Fibroblast of the conjunctiva (primary cell): ENCODE results near the gene SRSF7.
"Not testable (repeated sequence)": the region's sequence is repeated elsewhere in the genome, so short reads cannot be mapped to it uniquely, and the experiment has no call there.

ENCODE experiments used
- DNase-seq: peaks from one replicate; pipeline ENCODE4 v3.0.0-alpha.2; 2010; ENCODE audit warnings: low read depth

The SRSF7 gene

DNA sequence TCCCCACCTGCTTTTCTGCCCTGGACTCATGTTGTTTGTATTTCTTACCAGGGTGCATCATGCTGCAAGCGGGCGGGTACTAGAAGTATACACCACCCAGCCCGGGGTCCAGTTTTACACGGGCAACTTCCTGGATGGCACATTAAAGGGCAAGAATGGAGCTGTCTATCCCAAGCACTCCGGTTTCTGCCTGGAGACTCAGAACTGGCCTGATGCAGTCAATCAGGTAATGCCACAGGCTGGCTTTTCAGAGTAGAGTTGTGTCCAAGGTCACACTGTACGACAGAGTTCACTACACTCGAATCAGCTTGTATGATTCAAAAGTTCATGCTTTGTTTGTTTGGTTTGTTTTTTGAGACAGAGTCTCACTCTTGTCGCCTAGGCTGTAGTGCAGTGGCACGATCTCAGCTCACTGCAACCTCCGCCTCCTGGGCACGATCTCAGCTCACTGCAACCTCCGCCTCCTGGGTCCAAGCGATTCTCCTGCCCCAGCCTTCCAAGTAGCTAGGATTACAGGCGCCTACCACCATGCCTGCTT lies 19.4 kb downstream of the SRSF7 start:
- DNase-seq, result no peak

DNA sequence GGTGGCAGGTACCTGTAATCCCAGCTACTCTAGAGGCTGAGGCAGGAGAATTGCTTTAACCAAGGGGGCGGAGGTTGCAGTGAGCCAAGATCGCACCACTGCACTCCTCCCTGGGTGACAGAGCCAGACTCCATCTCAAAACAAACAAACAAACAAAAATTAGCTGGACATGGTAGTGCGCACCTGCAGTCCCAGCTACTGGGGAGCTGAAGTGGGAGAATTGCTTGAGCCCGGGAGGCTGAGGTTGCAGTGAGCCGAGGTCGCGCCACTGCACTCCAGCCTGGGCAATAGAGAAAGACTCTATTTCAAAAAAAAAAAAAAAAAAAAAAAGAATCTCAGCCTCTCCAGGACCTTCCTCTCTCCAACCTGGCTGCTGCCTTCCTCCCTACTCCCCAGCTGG lies 20.1 kb downstream of the SRSF7 start:
- no peak for DNase-seq

DNA sequence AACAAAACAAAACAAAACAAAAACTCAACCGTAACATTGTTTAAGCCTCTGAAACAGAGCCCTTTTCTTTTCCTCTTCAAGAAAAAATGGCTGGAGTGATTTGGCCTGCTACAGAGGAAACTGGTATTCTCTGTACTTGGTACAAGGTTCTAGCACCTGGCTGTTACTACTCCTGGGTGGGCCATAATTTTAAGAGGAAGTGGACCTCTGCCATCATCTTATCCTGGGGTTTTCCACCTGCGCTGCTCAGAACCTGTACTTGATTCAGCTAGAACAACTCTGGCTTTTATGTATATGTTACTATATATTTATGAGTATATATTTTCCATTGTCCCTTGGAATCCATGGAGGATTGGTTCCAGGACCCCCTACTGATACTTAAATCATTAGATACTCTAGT lies 22.5 kb downstream of the SRSF7 start:
- no peak for DNase-seq

DNA sequence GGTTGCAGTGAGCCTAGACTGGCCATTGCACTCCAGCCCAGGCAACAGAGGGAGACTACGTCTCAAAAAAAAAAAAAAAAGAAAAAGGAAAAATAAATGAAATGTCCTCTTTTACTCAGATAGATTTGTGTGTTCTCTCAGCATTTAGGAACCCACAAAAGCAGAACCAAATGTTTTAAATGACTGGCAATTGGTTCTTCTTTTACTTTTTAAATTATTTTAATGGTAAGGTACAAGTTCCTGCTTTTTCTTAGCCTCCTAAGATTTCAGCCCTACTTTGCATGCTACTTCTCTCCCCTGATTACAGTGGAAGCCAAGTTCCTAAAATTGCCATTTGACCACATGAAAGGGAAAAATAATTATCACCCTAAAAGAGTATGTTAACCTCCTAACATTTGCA lies 23.5 kb downstream of the SRSF7 start:
- no peak for DNase-seq

DNA sequence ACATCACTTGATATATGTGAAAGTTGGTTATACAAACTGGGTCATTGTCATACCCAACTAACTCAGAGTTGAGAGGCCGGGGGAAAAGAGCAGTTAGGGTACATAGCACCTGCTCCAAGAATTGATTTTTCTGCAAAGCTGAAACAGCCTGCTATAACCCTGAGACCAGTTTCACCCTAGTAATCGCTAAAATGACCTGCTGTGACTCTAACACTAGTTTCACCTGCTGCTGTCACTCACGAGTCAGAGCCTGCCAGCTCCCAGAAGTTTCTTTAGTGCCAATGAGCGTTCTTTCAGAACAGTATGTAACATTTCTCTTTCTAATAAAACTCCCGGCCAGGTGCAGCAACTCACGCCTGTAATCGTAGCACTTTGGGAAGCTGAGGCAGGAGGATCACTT lies 28.0 kb downstream of the SRSF7 start:
- DNase-seq, result no peak

DNA sequence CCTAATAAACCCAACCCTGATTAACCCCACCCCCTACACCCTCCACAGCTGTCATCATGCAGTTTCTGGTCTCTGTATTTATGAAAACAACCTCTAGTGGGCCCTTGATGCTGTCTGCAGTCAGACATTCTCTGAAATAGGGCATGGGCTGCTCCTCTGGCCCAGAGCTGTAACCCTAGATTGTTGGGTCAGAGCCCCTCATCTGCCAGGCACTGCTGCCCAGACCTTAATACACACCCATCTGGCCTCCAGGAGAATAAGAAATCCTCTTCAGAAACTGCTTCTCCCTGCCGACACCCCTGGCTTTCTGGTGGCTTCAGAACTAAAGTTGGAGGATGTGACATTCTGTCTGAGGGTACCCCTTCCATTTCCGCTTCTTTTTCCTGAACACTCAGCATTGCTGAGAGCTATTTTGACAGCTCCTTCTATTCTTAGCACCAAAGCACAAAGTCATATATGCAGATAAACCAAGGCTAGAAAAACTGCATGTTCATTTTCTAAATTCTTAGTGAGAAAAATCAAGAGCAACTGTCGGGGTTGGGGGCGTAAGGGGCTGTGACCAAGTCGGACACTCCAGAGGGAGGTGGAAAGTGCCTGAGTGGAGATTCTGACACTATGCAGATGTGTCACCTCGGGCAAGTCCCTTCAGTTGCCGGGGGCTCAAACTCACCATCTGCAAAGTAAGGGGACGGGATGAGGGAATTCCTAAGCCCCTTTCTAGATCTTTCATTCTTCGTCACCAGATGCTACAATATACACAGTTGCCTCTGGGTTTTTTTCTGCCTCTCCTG lies 28.7 kb downstream of the SRSF7 start:
- DNase-seq, result no peak

DNA sequence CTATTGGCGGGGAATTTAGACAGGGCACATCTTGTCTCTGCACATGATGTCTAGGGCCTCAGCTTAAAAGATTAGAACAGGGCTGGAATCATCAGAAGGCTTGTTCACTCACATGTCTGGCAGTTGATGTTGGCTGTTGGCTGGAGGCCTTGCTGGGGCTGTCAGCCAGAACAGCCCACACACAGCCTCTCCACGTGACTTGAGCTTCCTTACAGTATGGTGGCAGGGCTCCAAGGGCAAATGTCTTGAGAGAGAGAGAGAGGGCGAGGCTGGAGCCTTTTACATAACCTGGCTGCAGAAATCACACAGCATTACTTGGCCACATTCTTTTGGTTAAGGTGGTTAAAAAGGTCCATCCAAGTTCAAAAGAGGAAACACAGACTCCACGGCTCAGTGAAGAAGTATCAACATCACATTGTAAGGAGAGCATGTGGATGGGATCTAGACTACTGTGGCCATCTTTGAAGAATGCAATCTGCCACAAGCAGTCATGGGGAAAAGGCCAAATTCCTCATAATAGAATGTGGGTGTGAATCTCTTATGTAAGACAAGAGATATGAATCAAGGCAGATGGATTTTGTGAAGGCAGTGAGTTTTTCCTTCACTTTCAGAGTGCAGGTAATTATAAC lies 30.4 kb downstream of the SRSF7 start:
- DNase-seq, result peak; percentile 97

DNA sequence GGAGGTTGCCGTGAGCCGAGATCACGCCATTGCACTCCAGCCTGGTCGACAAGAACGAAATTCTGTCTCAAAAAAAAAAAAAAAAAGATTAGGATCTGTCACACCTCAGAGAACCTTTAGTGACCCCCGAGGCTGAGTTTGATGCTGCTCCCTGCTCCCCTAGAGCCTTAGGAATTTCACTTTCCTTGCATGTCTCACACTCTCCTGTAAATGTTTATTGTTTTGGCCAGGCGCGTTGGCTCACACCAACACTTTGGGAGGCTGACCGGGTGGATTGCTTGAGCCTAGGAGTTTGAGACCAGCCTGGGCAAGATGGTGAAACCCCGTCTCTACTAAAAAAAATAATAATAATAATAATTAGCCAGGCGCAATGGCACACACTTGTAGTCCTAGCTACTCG lies 31.5 kb downstream of the SRSF7 start:
- DNase-seq, result no peak

DNA sequence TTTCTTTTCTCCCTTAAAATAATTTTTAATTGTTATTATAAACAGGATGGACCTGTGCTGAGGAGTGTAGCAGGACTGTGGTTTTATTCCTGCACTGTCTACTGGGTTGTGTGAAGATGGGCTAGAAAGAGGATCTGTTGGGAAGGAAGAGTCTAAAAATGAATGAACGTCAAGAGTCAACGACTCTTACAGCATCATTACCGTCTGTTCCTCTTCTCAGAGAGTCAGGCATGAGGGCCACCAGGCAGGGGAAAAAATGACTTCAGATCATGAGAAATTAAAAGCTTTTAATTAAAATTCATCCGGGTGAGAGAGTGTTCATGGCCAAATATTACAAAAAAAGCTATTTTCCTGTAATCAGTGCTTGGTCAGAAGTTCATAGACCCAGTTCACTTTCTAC lies 32.6 kb downstream of the SRSF7 start:
- DNase-seq, result no peak

DNA sequence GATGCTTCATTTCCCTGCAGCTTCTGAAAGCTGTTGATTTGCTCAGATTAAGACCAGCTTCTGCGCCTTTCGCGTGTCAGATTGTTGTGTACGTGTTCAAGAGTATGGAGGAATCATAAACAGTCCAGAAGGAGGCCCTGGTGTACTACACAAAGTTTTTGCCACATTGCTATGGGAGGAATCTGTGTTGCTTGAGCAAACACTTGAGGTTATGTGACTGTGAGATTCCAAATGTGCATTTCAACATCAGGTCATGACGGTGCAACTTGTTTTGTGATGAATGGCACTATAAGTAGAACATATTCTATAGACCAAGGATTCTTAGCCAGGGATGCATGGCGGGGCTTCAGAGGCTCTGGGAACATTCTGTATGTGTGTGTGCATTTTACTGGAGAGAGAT lies 35.0 kb downstream of the SRSF7 start:
- peak; percentile 28 for DNase-seq

DNA sequence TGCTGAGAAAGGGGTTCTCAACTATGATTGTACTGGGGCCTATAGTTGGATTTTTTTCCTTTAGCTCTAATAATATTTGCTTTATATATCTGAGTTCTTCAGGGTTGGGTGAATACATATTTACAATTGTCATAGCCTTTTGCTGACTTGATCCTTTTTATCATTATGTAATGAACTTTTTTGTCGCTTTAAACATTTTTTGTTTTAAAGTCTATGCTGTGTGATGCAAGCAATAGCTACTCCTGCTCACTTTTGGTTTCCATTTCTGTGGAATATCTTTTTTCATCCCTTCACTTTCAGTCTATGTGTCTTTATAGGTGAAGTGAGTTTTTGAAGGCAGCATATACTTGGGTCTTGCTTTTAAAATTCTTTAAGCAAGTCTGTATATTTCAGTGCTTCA lies 36.2 kb downstream of the SRSF7 start:
- not testable (repeated sequence) for DNase-seq

DNA sequence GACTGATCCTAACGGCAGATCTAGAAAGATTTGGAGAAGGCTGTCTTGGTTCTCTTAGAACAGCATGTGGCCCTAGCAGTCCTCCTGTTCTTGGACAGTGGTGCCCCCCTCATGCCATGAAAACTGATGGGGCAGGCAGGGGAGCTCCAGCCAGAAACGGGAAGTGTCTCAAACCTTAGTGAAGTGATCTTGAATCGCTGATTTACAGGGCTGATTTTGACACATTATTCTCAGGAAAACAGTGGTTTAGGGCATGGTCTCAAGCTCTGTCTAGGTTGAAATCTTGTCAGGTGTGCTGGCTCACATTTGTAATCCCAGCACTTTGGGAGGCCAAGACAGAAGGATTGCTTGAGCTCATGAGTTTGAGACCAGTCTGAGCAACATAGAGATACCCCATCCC lies 37.8 kb downstream of the SRSF7 start:
- no peak for DNase-seq

DNA sequence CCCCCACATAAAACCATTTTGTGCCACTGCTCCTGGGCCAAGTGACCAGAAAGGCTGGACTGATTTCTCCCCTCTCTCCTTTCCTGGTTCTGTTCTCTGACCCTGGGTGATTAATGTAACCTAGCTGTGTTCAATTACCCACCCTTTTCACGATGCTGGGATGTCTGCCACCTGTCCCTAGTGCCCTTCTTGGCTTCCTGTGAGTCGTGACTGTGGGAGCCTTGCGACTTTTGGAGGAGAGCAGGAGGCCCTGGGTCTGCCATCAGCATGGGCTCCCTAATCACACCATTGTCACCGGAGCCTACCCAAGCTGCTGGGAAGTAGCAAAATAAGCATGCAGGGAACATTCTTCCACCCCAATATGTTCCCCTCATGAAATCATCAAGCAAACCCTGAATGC lies 38.3 kb downstream of the SRSF7 start:
- no peak for DNase-seq

DNA sequence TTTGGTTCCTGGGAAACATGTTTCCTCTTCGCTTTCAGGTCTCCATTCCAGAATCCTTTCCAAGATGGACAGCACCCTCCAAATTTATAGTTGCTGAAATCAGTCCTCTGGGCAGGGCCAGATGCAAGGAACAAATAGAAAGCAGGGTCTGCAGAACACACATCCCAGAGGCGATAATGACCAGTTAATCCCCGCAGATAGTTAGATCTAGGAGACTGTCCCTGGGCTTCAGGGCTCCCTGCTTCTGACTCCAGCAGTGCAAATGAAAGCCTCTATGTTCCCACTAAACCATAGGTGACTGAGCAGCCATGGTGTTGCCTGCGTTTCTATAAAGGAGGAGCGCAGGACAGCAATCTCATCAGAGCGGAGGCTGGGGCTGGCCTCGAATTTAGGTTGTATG lies 38.7 kb downstream of the SRSF7 start:
- no peak for DNase-seq

DNA sequence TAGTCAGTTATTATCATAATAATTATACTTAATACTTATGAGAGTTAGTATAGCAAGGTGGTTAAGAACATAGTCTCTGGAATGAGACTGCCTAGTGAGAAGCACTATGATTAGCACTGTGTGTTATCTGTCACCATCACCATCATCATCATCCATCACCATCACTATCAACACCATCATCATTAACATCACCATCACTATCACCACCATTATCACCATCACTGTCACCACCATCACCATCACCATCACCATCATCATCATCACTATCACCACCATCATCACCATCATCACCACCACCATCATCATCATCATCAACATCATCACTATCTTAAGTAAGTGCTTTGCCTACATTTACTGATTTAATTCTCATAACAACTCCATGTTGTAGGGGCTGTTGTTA lies 39.6 kb downstream of the SRSF7 start:
- no peak for DNase-seq

DNA sequence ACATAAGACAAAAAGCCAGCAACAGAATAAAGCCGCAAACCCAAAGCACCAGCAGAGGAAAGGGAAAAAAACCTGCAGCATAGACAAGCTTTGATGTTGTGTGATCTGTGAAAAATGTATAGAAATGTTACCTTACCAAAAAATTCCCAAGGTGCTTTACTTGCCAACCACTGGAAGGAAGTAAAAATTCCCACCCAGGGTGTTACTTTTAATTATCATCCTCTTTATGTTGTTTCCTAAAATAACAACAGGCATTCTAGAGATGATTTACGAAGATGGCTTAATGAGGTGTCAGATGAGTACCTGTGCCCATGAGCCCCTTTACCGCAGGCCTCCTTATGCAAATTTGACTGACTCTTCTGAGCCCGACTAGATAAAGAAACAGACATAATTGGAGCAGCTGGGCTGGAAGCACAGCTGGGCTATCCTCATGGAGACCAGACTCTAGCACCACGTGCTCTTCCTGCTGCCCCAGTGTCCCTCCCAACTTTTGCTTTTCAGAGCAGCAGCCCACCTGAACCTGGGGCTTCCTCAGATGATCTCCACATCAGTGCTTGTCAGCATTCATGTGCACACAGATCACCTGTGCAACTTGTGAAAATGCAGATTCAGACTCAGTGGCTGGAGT lies 41.5 kb downstream of the SRSF7 start:
- DNase-seq, result no peak

DNA sequence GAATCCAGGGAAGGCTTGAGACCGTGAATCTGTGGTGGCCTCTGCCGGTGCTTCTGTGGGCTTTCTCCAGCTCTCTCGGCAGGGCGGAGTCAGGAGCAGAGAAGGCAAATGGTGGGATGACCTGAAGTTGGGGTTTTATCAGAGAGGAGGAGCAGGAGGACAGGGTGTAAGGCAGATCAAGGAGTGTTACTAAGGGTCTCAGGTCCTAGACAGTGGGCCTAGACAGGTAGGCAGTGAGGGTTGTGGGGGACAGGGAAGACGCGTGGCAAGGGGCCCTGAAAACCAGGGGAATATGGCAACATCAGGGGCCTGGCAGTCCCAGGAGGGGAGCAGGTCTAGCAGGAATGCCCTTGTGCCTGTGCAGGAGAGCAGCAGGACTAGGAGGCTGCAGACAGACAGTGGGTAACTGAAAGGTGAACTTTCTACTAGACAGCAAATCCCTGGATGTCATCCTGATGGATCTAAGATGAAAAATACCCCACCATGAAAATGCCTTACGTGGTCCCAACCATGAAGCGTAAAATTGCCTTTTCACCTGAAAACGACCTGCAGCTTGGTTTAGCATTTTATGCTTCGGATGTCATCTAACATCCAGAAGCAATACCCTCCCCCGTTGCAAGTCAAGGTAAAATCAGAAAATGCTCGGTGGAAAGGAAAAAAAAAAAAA lies 42.1 kb downstream of the SRSF7 start:
- DNase-seq, result no peak

DNA sequence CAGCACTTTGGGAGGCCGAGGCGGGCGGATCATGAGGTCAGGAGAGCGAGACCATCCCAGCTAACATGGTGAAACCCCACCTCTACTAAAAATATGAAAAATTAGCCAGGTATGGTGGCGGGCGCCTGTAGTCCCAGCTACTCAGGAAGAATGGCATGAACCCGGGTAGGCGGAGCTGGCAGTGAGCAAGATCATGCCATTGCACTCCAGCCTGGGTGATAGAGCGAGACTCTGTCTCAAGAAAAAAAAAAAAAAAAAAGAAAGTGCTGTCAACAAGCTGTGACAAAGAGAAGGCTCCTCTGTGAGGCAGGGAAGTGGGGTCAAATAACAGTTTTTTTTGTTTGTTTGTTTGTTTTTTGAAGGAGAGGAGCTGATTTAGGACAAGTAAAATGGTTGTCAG lies 42.7 kb downstream of the SRSF7 start:
- not testable (repeated sequence) for DNase-seq

DNA sequence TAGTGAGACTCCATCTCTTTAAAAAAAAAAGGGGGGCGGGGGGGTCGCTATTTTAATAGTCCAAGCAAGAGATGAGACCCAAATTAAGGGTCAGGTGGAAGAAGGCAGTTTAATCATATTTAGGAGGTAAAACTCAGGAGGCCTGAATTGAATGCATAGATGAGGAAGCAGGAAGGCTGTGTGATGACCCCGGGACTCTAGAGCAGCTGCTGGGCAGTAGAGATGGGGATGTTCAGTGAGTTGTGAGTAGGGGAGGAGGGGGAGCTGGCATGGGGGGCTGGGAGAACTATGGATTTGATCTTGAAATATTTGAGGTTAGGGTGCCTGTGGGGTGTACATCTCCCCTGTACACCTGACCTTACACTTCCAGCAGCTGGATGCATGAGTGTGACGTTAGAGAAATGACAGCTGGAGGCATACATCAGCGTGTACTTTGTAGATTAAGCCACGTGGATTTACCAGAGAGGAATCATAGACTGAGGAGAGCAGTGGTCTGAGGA lies 44.3 kb downstream of the SRSF7 start:
- DNase-seq, result no peak

DNA sequence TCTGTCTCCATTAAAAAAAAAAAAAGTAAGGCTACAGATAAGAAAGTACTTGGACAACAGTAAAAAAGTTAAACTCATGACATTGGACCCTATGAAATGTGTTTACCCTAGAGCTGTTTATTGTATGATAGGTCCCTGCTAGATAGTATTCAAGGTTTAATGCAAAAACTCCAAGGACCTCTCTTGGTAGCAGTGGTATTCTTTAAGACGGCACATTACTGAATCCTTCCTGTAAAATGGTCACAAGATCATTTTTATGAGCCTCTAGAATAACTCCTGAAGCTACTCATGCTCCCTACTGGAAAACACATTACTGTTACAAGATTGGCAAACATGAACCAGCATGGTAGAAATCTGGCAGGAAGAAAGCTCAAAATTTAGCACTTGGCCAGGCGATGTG lies 46.5 kb downstream of the SRSF7 start:
- DNase-seq, result no peak

DNA sequence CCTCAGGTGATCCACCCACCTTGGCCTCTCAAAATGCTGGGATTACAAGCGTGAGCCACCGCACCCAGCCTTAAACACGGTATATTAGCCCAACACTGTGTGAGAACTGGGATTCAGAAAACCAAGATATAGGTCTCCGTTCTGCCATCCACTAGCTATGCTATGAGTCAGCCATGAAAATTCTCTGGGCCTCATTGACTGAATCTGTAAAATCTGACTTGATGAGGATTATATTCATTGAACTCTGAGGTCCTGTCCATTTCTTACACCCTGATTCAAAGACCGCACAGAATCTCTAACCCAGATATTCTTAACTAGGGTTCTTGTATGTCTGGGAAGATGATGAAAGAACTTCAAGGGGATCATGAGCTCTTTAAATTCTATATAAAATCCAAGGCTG lies 47.8 kb downstream of the SRSF7 start:
- not testable (repeated sequence) for DNase-seq

DNA sequence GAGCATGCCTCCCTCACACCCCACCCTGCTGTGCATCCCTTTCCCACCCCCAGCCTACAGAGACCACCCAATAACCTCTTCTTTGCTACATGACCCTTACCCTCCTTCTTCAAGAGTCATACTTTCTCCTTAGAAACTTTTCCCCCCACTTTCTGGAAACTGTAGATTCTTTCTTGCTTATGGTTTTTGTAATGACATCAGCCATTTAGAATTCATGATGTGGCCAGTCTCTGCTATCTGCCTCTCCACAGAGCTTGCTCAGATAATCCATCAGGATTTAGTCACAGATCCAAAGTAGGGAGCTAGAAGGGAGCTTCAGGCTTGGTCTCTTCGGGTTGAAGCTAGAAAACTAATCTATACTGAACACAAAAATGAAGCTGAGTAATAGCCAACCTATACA lies 48.7 kb downstream of the SRSF7 start:
- DNase-seq, result peak; percentile 34

DNA sequence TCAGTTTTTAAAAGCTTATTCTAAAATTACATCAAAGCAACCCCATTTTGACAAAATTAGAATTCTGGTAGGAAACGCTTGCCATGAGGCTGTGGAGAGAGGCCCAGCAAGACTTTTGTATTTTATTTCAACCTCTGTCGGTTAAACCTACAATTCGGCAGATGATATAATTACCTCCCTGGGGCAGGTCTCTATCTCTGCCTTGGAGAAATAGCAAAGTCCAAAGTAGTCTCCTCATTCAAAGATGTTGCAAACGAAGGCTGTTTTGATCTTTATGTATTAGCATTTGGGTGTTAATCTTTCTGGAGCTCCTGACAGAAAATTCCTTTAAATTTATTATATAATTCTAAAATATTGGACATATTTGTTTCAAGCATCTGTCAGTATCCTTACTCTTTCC lies 49.6 kb downstream of the SRSF7 start:
- DNase-seq, result no peak
